ENCODE measurements around the gene MAN2A2.
"Not testable (repeated sequence)": the region's sequence is repeated elsewhere in the genome, so short reads cannot be mapped to it uniquely, and the experiment has no call there.

Gene MAN2A2

DNA sequence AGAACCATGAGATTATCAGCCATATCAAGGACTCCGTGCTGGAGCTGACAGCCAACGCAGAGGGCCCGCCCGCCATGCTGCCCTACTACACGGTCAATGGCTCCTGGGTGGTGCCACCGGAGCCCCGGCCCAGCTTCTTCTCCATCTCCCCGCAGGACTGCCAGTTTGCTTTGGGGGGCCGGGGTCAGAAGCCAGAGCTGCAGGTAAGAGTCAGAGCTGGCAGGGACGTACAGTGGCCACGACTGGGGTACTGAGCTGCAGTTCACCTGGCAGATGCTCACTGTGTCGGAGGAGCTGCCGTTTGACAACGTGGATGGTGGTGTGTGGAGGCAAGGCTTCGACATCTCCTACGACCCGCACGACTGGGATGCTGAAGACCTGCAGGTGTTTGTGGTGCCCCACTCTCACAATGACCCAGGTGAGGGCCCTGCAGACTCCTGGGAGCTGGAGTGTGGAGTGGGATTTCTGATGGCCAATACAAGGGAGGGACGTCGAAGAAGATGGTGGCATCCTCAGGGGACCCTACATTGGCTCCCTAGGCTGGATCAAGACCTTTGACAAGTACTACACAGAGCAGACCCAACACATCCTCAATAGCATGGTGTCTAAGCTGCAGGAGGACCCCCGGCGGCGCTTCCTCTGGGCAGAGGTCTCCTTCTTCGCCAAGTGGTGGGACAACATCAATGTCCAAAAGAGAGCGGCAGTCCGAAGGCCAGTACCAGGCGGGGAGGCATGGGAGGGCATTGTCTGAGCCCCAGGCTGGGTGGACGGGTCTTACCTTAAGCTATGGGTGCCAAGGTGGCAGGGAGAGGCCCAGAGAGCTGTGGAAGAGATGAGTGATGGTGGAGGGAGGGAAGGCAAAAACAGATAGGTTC is 2.4 kb downstream of the MAN2A2 start:
- DNase-seq: no peak

DNA sequence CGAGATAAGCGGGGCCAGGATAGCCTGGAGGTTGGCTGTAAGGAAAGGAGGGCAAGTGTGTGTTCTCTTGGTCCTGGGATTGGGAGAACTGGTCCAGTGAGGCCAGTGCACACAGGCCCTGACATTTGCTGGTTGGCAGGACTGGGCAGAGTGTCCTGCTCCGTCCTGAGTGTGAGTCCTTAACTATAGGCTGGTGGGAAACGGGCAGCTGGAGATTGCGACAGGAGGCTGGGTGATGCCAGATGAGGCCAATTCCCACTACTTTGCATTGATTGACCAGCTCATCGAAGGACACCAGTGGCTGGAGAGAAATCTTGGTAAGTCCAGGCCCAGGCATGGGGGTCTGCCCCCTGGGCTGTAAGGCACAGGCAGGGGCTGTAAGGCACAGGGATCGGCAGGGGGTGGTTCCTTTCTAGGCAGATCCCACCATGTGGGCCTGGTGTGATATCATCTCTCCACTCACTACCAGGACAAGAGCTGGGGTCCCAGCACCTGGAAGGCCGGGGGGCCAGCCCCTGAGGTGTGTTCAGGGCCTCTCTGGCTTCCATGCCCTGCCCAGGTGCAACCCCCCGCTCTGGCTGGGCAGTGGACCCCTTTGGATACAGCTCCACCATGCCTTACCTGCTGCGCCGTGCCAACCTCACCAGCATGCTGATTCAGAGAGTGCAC is 3.2 kb downstream of the MAN2A2 start:
- no peak for DNase-seq

DNA sequence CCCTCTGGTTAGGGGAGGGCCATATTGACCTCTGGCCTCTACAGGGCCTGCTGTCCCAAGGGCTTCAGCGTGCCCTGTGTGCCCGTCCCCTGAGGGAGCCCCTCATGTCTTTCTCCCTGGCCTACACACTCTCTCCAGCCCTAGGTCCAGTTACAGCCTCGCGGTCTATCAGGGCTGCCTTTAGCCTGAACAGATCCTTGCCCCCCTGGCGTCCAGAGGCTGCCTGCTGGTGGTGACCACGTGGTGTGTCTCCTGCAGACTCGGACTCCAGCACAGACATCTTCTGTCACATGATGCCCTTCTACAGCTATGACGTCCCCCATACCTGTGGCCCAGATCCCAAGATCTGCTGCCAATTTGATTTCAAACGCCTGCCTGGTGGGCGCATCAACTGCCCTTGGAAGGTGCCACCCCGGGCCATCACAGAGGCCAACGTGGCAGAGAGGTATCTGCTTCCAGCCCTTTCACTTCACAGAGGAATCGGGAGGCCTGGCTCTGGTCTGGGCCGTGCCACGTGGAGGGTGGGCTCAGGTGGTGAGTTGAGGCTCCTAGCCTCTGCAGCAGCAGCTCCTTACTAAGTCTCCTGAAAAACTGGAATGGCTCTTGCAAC is 4.1 kb downstream of the MAN2A2 start:
- no peak for DNase-seq

DNA sequence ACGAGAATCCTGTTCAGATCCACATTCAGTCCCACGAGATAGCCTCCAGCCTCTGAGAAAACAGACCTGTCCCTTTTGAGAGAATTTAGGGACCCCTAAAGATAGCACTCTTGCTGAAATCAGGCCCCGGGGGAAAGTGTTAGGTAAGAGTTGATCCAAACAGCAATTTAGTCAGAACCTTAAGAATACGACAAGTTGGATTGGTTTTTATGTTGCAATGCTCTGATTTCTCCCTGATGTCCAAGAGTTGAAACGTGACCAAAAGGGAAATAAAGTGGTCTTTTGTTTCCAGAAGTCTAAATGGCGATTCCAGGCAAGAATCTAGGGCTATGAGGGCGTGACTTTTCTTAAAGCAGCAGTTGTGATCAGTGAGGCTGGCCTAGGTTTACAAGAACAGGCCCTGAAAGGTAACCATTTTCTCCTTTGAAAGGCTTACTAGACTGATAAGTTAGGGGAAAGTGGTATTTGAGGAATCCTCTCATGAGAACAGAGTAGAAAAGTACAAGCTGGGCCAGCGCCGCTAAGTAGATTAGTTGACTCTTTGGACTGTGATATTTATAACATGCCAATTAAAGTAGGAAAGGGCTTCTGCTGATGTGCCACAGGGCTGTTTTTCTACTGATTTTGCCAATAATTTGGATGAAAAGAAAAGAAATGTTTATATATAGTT is 4.9 kb downstream of the MAN2A2 start:
- no peak for DNase-seq

DNA sequence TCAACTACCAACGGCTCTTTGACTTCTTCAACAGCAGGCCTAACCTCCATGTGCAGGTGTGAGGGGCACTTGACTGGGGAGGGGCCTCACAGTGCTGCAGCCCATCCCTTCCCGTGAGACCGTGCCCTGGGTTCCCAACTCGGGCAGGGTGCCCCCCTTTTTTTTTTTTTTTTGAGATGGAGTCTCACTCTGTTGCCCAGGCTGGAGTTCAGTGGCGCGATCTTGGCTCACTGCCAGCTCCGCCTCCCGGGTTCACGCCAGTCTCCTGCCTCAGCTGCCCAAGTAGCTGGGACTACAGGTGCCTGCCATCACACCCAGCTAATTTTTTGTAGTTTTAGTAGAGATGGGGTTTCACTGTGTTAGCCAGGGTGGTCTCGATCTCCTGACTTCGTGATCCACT is 6.3 kb downstream of the MAN2A2 start:
- not testable (repeated sequence) for DNase-seq

DNA sequence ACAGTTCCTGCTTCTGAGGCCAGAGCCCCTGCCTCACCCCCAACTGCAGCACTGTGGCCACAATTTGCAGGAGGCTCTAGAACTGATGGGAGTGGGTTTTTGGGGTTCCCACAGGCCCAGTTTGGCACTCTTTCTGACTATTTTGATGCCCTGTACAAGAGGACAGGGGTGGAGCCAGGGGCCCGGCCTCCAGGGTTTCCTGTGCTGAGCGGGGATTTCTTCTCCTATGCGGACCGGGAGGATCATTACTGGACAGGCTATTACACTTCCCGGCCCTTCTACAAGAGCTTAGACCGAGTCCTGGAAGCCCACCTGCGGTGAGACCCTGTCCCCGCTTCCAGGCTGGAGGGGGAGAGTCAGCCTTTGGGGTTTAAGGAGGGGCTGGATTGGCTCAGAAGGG is 6.9 kb downstream of the MAN2A2 start:
- no peak for DNase-seq

DNA sequence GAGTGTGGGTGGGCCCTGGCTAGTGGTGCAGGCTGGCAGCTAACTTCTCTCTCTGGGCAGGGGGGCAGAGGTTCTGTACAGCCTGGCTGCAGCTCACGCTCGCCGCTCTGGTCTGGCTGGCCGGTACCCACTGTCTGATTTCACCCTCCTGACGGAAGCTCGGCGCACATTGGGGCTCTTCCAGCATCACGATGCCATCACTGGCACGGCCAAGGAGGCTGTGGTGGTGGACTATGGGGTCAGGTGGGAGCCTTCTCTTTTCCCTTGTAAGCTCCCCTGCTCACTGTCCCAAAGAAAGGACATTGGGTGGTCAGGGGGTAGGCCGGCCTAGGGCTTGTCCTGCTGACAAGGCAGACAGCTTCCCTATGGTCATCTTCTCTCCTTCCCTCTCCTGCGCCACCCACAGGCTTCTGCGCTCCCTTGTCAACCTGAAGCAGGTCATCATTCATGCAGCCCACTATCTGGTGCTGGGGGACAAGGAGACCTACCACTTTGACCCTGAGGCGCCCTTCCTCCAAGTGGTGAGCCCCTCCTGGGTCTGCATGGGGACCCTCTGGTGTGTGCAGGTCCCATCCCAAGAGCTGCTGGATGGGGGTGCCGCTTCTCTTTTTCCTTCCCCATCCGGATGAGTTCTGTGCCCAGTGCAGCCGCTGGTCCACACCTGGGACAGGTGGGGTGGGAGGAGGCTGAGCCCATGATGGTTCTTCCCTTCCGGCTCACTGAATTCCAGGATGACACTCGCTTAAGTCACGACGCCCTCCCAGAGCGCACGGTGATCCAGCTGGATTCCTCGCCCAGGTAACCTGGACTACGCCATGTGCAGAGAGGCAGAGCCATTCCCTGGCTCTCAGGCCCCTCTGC is 7.6 kb downstream of the MAN2A2 start:
- DNase-seq: no peak

DNA sequence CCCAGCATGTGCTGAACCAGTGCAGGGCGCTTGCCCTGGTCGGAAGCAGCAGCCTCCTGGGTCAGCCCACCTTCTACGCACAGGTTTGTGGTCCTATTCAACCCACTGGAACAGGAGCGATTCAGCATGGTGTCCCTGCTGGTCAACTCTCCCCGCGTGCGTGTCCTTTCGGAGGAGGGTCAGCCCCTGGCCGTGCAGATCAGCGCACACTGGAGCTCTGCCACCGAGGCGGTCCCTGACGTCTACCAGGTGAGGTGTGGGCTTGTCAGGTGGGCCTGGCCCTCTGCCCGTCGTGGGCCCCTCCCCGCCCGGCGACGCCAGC is 8.2 kb downstream of the MAN2A2 start:
- DNase-seq: no peak

DNA sequence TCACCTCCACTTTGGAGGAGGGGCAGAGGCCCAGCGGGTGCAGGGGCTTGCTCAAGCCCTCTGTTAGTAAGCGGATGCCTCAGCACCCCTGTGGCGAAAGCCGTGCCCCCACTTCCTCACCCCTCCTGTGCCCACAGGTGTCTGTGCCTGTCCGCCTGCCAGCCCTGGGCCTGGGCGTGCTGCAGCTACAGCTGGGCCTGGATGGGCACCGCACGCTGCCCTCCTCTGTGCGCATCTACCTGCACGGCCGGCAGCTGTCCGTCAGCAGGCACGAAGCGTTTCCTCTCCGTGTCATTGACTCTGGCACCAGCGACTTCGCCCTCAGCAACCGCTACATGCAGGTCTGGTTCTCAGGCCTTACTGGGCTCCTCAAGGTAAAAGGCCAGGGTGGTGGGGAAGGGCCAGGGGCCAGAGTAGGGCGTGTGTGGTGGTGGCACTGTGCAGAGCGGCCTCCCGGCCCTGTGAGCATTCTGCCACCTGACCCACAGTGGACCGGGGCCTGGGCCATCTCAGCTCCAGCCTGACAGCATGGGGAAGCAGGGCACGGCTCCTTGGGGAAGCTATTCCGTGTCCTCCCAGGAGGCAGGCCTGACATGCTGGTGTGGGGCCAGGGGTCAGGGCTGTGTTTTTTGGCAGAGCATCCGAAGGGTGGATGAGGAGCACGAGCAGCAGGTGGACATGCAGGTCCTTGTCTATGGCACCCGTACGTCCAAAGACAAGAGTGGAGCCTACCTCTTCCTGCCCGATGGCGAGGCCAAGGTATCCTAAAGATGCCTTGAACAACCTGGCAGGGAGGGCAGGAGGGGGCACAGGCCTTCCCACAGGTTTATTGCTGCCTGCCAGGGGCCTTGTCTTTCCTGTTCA is 9.0 kb downstream of the MAN2A2 start:
- DNase-seq: no peak

DNA sequence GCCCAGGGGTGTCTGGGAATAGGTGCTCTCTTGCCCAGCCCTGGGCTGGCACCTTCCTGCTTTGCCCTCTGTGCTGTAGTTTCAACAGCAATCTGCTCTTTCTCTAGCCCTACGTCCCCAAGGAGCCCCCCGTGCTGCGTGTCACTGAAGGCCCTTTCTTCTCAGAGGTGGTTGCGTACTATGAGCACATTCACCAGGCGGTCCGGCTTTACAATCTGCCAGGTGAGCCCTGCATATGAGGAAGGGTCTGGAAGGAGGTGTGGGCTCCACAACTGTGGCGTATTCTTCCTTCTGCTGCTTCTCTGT is 9.6 kb downstream of the MAN2A2 start:
- no peak for DNase-seq

DNA sequence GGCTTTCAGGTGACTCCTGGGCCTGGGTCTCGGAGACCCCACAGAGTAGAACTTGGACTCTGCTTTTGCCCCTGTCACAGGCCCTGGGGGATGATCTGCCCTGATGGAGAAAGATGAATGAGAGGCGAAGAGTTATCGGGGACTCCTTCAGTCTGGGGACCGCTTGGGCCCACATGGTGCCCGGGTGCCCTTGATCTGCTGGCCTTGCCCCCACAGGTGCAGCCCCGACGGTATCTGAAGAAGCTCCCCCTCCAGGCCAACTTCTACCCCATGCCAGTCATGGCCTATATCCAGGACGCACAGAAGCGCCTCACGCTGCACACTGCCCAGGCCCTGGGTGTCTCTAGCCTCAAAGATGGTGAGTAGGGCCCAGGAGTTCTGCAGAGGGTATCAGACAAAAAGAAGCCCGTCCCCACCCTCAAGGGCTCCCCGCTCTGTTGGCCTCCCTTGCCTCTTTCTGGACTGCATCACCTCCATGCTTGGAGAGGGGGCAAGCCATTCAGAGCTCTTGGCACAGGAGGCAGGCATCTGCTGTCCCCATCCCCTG is 10.4 kb downstream of the MAN2A2 start:
- no peak for DNase-seq

DNA sequence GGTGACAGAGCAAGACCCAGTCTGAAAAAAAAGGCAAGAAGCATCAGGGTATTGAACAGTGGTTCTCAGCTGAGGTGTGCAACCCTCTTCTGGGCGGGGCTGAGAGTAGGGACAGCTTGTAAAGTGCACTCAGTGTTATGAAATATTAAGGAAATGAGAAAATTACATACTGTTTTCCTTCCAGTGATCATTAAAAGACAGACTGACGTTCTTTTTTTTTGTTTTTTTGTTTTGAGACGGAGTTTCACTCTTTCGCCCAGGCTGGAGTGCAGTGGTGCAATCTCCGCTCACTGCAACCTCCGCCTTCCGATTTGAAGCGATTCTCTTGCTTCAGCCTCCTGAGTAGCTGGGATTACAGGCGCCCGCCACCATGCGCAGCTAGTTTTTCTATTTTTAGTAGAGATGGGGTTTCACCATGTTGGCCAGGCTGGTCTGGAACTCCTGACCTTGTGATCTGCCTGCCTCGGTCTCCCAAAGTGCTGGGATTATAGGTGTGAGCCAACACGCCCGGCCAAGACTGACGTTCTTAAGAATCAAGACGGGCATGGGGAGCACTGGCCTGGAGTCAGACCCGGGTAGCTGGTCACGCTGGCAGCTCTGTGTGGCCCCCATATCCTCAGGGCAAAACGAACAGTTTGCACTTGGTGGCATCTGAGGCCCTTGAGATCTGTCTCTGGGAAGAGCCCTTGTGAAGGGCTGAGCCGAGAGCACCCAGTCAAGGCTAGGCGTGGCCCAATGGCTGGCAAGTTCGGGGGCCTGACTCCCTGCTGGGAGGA is 11.4 kb downstream of the MAN2A2 start:
- DNase-seq: no peak

DNA sequence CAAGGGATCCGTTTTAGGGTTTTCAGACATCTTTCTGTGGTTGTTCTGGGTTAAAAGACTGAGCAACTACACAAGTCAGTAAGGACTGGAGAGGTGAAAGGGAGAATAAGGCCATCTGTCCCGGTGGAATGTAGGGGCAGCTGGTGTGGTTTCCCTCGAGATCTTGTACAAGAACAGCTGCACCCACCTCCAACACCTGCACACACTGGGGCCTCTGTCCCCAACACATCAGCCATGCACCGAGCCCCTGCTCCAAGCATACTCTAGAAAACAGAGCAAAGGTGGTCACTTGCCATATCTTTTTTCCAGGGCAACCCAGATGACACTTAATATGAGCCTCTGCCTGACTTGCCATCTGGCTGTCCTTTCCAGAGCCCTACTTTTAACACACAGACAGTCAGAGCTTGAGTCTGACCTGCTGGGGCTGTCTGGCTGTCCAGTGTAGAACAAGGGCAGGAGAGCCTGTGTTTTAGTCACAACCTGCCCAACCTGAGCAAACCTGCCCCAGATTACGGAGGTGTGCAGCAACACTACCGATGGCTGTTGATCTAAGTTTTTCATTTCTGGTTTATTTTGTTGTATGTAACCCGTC is 12.2 kb downstream of the MAN2A2 start:
- no peak for DNase-seq

DNA sequence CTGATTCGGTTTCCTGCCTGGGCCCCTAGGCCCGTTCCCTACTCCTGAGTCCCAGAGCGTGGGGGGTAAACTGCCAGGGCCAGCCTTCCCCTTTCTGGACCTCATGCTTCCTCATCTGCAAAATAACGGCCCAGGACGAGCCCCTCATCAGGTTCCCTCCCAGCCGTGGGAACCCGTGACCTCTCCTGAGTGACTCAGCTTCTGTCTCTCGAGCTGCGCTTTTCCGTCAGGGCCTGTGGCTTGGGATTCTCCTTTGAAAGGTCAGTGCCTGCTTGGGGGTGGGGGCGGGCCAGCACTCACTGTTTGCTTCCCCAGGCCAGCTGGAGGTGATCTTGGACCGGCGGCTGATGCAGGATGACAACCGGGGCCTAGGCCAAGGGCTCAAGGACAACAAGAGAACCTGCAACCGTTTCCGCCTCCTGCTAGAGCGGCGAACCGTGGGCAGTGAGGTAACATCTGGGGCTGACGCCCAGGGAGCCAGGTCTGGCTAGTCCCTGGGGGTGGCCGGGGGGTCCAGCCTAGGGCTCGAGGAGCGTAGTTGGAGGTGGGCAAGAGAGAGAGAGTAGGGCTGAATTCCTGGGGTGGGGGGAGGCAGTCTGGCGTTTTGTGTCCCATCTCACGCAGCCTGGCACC is 12.8 kb downstream of the MAN2A2 start:
- no peak for DNase-seq

DNA sequence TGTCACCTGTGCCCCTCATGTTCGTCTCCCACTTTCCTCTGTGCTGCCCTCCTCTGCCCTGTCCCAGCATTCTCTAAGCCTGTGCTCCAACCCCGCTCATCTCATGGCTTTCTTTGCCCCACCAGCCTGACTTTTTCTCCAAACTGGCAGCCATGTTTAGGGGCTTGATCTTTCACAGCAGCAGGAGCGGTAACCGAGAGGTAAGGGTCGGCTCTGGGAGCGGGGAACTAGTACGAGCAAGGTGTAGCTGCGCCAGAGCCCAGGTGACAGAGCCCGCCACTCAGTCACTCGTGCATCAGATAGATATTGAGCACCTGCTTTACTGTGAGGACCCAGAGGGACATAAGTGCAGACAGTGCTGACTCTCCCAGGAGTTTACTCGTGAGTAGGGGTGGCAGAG is 13.4 kb downstream of the MAN2A2 start:
- DNase-seq: no peak

DNA sequence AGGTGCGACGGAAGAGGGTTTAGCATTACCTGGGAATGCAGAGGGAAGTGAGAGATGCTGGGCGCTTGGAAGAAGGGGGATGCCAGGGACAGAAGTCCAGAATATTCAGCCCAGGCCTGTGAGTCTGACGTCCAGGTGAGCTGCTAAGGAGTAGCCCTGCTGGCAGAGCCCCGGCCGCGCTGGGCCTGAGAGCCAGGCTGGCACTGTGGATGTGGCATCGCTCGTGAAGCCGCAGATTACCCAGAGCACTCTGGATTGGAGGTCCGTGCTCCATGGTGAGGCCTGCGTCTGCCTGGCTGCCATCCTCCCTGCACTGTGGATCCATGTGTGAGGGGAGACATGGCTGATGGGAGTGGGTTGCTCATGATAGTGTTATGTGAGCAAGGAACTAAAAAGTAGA is 14.5 kb downstream of the MAN2A2 start:
- no peak for DNase-seq

DNA sequence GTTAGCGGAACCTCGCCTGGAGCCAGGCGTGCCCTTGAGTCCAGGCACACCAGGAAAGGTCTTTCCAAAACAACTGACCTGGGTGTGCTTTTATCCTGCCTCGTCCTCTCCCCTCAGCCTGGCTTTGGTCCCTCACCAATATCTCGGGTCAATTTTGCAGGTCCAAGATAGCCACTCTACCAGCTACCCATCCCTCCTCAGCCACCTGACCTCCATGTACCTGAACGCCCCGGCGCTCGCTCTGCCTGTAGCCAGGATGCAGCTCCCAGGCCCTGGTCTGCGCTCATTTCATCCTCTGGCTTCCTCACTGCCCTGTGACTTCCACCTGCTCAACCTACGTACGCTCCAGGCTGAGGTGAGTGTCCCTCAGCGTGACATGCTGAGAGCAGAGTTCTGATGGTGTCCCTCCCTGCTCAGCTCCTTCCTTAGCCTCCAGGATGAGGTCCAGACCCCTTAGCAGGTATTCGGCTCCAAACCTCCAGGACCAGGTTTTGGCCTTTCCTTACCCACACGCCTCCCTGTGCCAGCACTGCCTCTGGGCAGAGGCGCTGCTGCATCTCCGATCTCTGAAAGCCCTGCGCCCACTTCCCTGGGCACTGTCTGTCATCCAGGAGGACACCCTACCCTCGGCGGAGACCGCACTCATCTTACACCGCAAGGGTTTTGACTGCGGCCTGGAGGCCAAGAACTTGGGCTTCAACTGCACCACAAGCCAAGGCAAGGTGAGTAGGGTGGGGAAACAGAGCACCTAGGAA is 15.1 kb downstream of the MAN2A2 start:
- DNase-seq: no peak

DNA sequence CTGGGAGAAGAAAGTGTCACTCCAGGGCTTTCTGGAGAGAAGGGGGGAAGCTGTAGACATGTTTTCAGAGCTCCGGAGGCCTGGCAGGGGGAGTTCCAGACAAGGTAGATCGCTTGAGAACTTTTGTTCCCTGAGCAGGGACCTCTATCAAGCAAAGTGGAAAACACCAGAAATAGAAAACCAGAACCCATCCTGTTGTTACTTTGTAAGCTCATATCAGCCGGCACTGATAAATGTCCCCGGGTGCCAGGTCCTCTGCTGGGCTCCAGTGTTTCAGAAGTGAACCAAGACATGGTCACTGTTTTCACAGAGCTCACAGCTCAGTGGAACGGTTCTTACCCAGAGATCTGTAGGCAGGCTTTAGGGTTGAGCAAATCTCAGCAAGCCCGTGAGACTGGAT is 15.7 kb downstream of the MAN2A2 start:
- no peak for DNase-seq

DNA sequence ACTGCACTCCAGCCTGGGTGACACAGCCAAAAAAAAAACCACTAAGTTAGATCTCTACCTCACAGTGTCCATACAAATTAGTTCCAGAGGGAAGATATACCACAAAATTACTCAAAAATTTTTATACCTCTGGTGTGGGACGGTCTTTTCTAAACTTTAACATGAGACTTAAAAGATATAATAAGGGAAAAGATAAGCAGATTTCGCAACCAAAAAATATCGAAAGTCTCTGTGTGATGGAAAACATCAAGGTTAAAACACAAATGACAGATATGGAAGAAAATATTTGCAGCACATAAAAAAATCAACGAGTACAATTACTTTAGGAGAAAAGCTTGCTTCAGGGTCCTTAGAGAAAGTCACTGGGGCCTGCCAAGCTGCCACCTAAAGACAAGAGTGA is 18.8 kb downstream of the MAN2A2 start:
- no peak for DNase-seq

All from cerebellar nuclear complex (tissue), 1 donor.